Right renal cortex interstitium (tissue), 3 donors: ENCODE measurements around the gene KDM5B. TPM values are rescaled to one million over a fixed set of nuclear protein-coding genes. Genes with fewer than 3 reads are reported as not detected.
A peak's percentile ranks its signal among the peaks of the same experiment; 100 is the strongest.
"Not testable (repeated sequence)": the region's sequence is repeated elsewhere in the genome, so short reads cannot be mapped to it uniquely, and the experiment has no call there.

ENCODE experiments used
- DNase-seq, 3 donors: peaks; one replicate each; pipeline ENCODE4 v3.0.0-alpha.2; 2013; ENCODE audit warnings: low read depth in 3 of 3, low spot score in 2 of 3
- polyA plus RNA-seq, 3 donors: library from polyadenylated mRNA; unstranded; fragments of 120-200 nt; gene quantifications; one replicate each; pipeline ENCODE4 v1.2.1, GENCODE V29; 2013; ENCODE audit not compliant: insufficient read length in 3 of 3

KDM5B gene
- polyA plus RNA-seq, 3 donors, result 94.2 to 101 (median 94.4) TPM

DNA sequence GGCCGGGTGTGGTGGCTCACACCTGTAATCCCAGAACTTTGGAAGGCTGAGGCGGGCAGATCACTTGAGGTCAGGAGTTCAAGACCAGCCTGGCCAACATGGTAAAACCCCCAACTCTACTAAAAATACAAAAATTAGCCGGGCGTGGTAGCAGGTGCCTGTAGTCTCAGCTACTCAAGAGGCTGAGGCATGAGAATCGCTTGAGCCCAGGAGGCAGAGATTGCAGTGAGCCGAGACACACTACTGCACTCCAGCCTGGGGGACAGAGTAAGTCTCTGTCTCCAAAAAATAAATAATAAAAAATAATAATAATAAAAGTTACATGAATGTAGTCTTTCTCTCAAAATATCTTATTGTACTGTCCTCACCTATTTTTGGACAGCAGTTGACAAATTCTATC lies 13.3 kb downstream of the KDM5B start:
- DNase-seq, result not testable (repeated sequence)

DNA sequence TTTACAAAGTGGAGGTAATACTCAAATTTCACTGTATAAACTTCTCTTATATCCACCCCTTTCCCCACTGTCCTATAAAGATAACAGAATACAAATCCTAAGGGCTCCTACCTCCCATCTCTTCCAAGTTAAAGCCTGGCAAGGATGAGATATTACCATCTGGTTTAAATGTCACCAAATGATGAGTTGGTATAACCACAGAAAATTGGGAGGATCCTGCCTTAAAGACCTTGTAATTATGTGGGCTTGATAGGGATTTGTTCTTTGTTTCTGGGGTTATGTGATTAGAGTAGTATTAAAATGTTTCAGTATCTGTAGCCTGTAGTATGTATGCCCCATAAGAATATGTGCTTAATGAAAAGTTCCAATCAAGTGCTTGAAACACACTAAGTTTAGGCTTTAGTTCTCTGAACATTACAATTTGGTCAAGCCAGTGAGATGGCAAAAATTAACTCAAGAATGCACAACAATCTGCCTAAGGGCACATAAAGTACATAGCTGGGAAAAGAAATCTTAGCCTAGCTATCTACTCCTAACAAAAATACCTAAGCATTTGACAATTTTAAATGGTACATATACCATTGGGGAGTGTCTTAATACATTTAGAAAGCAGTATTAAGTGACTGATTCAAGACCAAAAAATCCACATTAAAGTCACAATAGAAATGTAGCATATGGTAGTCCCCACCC lies 14.0 kb downstream of the KDM5B start:
- no peak for DNase-seq

- DNase-seq, result no peak
These were observed 17.0 kb downstream of the KDM5B start for GRCh38 chr1:202791077-202791747.

- no peak for DNase-seq
These were observed 19.4 kb downstream of the KDM5B start for GRCh38 chr1:202788800-202789199.

- DNase-seq, result no peak
These were observed 21.4 kb downstream of the KDM5B start for GRCh38 chr1:202786804-202787203.

- no peak for DNase-seq
These were observed 27.0 kb downstream of the KDM5B start for GRCh38 chr1:202781180-202781579.

GRCh38 chr1:202770135-202770534 lies 38.1 kb downstream of the KDM5B start:
- DNase-seq, result no peak

- no peak for DNase-seq
These were observed 42.5 kb downstream of the KDM5B start for GRCh38 chr1:202765721-202766120.

- no peak for DNase-seq
These were observed 46.2 kb downstream of the KDM5B start for GRCh38 chr1:202762019-202762418.

DNA sequence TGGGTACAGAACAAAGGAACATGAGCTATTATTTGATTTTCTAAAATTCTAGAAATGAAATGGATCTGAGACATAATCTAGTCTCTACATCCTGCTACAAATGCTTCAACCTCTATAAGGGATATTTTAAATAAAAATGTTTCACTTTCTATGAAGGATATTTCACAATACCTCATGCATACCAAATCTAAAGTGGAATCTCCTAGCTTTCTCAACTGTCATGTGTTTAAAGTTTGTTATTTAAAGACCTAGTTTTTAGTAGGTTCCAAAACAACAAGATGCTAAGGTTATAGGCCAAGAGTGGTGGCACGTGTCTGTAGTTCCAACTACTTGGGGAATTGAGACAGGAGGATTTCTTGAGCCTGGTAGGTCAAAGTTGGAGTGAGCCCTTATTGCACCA lies 47.6 kb downstream of the KDM5B start:
- no peak for DNase-seq

DNA sequence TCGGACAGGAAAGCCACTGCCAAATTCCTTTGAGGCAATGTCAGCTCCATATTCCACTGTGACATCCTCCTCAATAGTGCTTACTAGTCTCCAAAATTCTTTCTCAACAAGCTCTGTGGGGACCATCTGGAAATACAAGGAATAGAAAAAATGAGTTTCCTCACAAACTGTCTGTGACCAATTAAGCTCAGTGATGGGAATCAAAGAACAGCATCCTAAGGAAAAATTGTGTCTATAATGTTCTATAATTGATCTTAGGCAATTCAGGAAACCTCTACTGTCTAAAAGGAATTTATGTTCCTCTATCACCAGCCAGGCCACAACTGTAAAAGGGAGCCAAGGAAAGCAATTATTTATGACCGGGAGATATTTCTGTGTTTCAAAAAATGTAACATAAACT lies 51.8 kb downstream of the KDM5B start:
- DNase-seq, result no peak

- no peak for DNase-seq
These were observed 53.9 kb downstream of the KDM5B start for GRCh38 chr1:202754293-202754692.

DNA sequence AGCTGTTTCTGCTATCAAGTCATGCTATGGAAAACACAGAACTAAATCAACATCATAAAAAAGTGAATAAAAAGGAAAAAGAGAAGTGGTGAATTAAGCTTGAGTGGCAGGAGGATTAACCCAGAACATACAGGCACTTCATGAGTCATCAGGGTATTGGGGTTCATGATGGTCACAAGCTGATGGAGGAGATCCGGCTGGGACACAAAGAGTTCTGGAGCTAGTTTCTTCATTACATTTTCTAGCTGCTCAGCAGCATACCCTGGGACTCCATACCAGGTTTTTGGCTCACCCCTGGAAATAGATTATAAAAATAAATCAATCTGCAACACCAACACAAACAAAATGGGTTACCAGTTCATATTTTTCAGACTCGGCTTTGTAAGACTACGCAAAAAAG lies 55.4 kb downstream of the KDM5B start:
- DNase-seq, result peak; percentile 48 to 63 (median 61)

DNA sequence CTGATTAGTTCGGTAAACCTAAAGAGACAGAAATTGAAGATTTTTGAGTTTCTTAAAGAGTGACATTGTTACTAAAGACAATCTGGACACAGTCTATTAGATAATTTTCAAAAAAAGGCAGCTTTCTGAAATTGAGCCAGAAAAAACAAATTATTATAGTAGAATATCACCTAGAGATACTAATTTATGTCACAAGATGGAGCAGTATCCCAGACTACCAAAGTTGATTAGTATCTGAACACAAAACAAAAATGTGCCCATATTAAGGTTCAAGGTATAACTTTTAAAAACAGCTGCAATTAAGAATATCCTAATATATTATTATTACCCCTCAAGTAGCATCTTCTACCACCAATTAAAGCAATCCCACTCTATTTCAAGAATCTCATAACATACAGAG lies 57.5 kb downstream of the KDM5B start:
- no peak for DNase-seq

DNA sequence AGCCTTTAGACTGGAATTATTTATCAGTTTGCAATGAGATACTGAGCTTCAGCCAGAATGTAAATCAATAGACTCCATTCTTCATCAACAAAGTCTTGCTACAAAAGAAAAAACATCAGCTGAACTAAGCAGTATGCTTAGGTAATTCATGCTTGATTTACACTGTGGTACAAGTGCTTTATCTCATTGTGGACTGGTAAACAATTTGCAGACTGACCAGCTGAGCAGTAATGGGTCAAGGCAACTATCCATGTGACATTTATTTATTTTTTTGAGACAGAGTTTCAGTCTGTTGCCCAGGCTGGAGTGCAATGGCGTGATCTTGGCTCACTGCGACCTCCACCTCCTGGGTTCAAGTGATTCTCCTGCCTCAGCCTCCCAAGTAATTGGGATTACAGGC lies 58.2 kb downstream of the KDM5B start:
- no peak for DNase-seq

DNA sequence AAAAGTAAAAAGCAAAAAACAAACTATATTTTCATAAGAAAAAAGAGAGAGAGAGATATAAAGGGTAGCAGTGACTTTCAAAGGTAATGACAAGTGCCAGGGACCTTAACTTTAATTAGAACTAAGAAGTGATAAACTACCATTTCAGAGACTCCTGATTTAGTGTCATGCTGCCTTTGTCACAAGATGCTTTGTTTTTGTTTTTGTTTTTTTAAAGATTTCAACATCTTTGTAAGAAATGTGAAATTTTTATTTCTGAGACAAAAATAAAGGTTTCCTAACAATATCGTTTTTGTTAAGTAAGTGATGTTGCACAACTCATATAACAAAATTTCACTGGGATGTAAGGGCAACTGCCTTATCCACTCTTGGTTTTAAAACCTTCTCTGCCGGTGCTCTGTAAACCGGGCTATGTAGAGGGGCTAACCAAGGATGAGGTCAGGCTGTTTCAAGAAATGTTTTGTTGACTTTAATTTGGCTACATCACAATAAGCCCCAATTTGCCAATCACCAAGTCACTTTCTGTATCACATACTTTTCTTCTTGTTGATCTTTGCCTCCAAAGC lies 62.8 kb downstream of the KDM5B start:
- no peak for DNase-seq

DNA sequence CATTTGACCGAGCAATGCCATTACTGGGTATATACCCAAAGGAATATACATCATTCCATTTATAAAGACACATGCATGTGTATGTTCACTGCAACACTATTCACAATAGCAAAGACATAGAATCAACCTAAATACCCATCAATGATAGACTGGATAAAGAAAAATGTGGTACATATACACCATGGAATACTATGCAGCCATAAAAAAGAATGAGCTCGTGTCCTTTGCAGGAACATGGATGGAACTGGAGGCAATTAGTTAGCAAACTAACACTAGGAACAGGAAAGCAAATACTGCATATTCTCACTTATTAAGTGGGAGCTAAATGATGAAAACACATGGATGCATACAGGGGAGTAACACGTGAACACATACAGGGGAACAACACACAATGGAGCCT lies 63.5 kb downstream of the KDM5B start:
- DNase-seq, result not testable (repeated sequence)

GRCh38 chr1:202742496-202742895 lies 65.7 kb downstream of the KDM5B start:
- no peak for DNase-seq

- DNase-seq, result no peak
These were observed 75.0 kb downstream of the KDM5B start for GRCh38 chr1:202733251-202733650.

- DNase-seq, result no peak
These were observed 79.3 kb downstream of the KDM5B start for GRCh38 chr1:202728951-202729350.

GRCh38 chr1:202725526-202725925 lies 82.7 kb downstream of the KDM5B start:
- DNase-seq, result no peak

DNA sequence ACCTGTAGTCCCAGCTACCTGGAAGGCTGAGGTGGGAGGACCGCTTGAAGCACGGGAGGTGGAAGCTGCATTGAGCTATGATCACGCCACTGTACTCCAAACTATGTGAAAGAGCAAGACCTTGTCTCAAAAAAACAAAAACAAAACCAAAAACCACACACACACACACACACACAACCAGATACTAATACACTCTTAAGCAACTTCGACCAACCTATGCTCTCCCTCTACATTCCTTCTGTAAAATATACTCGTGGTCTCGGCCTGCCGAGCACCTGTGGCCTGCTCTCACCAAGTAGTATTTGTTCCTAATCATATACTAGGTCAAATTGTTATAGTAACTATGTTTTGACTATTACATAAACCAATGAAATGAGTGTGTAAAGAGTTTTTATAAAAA lies 84.5 kb downstream of the KDM5B start:
- DNase-seq, result no peak
